Esophagus mucosa (tissue), 1 donor: Measurements from ENCODE around the gene TMEM132D. TPM values are rescaled to one million over a fixed set of nuclear protein-coding genes. Genes with fewer than 3 reads are reported as not detected.

ENCODE experiments used
- ATAC-seq: fragments of 200-7000 bp; cut with Tn5 transposase; one replicate; pipeline ENCODE4 v1.9.1; 2020
- total RNA-seq: library from RNA; stranded (reverse); gene quantifications from one replicate; pipeline ENCODE4 v1.2.4, GENCODE V29; 2023
- donor health status: DM: yes; HTN: yes; CAD: no.

Gene TMEM132D
- total RNA-seq, 1 donor from 2014 or later, result not detected

GRCh38 chr12:129825316-129825715, 78.5 kb downstream of the TMEM132D start:
- ATAC-seq, result no peak

GRCh38 chr12:129821964-129822363, 81.9 kb downstream of the TMEM132D start:
- no peak for ATAC-seq

DNA sequence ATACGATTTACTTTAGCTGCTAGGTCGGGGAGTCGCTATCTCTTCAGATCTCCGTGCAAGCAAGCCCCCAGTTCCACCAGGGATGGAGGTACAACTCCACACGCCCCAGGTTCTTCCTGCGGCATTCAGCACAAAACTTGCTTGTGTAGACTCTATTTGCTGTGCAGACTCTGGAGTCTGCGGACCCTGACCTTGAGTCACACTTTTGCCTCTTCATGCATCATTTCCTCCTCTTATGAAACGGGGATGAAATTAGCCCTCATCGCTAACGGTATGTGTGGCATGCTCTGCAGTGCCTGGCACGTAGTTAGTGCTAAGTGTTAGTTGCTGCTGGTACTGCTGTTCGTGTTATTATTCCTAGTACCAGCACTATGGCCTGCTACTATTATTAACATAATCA, 84.4 kb downstream of the TMEM132D start:
- ATAC-seq, result no peak

- no peak for ATAC-seq
These were observed 88.0 kb downstream of the TMEM132D start for GRCh38 chr12:129815846-129816245.

GRCh38 chr12:129811963-129812362, 91.9 kb downstream of the TMEM132D start:
- no peak for ATAC-seq

DNA sequence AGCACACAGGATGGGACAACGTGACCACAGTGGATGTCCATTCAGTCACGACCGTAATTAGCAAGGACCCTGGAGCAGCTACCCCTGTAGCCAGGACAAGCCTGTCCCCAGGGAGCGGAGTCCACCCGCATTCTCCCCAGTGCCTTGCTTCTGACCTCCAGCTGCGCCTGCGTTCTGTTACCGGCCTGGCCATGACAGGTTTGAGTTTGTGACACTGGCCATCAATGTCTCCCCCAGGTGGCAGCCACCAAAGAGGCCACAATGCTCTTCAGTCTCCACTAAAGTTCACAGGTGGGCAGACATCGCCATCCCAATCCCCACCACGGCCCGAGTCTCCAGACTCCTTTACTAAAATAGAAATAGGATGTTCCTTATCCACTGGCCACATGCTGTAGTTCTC, 96.7 kb downstream of the TMEM132D start:
- no peak for ATAC-seq

DNA sequence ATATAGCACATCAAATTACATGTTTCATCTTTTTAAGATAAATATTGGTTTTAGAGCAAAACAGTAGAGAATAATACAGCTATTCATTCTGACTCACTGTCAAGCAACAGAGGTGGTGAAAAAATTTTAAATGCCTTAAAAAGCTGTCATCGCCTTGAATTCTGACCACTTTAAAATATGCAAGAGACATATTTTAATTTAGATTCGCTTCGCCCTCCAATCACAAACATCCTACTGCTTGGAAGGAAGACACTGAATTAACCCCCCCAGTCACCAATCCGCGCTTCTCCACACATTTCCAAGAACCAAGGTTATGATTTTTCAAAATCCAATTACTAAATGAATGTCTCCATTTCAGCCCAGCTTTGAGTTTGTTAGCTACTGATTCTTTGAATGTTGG, 112.4 kb downstream of the TMEM132D start:
- ATAC-seq, result no peak

GRCh38 chr12:129790930-129791329, 112.9 kb downstream of the TMEM132D start:
- ATAC-seq, result no peak

- no peak for ATAC-seq
These were observed 113.5 kb downstream of the TMEM132D start for GRCh38 chr12:129790331-129790730.

GRCh38 chr12:129789921-129790320, 113.9 kb downstream of the TMEM132D start:
- no peak for ATAC-seq

DNA sequence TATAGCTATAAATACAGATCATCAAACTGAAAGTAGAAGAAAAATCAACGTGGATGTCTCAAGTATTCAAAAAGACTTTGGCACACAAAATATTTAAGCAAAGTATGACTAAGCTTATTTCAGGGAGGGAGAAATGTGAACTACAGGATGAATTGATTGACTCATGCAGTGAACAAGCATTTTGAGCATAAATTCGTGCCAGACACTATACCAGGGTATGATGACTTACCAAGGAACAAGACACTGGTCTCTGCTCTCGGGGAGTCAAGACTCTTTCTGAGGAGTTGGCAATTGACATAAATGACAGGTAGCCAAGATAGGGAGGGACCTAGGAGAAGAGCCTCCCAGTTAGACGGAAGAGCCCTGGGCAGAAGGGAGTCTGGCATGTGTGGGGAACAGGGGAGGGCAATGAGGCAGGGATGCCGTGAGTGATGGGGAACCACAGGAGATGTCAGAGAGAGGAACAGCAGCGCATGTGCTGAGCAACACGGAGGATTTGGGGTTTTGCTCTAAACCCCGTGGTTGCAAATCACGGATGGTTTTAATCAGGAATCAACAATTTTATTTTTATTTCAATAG, 115.2 kb downstream of the TMEM132D start:
- no peak for ATAC-seq

DNA sequence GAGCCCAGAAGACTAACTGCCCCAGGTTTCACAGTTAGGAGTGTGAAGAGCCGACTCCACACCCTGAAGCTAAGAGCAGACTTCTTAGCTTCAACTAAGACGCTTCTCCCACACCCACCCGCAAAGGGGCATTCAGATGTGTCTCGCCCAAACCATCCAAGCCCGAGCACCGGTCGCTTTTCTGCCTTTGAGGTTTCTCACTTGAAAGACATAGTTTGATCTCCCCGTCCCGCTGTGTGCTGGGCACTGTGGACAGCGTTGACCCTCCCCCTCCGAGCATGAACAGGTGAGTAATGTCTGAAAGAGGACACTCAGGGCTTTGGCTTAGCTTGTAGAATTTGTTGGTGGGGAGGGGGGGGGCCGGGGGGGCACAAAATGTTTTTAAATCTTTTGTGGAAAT, 123.8 kb downstream of the TMEM132D start:
- ATAC-seq, result no peak

GRCh38 chr12:129779033-129779432, 124.8 kb downstream of the TMEM132D start:
- ATAC-seq, result no peak

DNA sequence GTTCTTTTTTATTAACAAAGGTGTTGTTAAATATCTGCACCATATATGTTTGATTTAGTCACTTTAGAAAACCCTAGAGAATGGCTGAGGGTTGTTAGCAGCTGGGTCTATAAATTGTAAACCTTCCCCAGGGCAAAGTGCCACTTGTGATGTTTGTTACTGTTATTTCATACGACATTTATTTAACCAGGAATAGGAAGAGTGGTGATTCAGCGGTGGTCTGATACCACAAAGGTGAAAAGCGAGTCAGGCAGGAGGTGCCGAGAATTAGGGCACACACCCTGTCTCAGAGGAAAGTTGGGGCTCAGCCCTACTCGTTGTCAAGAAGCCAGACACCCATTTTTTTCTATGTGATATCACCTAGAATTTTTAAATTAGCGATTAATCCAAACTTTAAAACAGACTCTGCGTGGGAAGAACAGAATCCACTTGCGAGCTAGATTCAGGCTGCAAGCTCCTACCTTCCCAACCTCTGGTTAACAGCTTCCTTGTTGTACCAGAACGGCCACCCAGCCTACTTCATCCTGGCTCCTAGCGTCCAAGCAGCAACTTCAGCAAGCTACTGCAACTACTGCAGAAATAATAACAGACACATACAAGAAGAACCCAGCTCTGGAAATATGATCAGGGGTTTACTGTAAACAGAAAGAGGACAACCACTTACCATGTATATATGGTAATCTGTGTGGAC, 126.7 kb downstream of the TMEM132D start:
- ATAC-seq, result no peak

GRCh38 chr12:129772501-129773493, 131.0 kb downstream of the TMEM132D start:
- ATAC-seq, result no peak

GRCh38 chr12:129771238-129771637, 132.6 kb downstream of the TMEM132D start:
- ATAC-seq, result no peak

- ATAC-seq, result no peak
These were observed 138.1 kb downstream of the TMEM132D start for GRCh38 chr12:129765719-129766118.

- no peak for ATAC-seq
These were observed 141.4 kb downstream of the TMEM132D start for GRCh38 chr12:129762436-129762835.

GRCh38 chr12:129753586-129753985, 150.2 kb downstream of the TMEM132D start:
- no peak for ATAC-seq

DNA sequence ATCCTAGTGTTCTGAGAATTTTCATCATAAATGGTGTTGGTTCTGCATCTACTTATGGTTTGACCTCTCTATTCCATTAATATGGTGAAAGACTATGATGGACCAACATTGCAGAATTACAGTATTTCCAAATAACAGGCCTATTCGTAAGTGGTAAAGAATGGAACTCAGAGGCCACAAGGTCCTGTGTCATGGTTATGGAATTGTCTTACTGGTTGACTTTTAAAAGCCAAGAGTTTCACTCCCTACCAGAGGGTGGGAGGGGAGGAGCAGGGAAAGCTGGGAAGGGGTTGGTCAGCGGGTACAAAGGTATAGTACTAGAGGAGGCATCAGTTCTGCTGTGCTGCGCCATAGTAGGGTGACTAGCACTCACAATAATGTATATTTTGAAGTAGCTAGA, 153.4 kb downstream of the TMEM132D start:
- no peak for ATAC-seq

- ATAC-seq, result no peak
These were observed 157.5 kb downstream of the TMEM132D start for GRCh38 chr12:129746318-129746717.

- no peak for ATAC-seq
These were observed 174.7 kb downstream of the TMEM132D start for GRCh38 chr12:129729170-129729569.

DNA sequence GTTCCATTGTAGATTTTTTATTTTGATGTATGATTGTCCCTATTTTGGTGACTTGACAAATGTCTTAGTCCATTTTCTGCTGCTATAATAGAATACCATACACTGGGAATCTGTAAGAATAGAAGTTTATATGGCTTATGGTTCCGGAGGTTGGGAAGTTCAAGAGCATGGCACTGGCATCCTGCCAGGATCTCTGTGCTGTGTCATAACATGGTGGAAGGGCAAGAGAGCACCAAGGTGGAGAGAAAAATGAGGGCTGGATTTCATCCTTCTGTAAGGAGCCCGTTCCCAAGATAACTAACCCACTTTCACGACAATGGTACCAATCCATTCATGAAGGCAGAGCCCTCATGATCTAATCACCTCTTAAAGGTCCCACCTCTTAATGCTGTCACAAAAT, 176.7 kb downstream of the TMEM132D start:
- ATAC-seq, result no peak
